K562 (cell line): ENCODE data around the gene RAD54L. TPM values are rescaled to one million over a fixed set of nuclear protein-coding genes. Genes with fewer than 3 reads are reported as not detected.

Experiments
- CHD2 ChIP-seq: IDR thresholded peaks from 2 replicates; pipeline ENCODE4 v1.6.1; 2011; ENCODE audit warnings: low read depth, low read length
- COPS2 ChIP-seq: fragments of 450-650 bp; conservative IDR thresholded peaks from 2 replicates; pipeline ENCODE4 v1.6.1; 2016; ENCODE audit warnings: mild to moderate bottlenecking, moderate library complexity
- CXXC5 ChIP-seq: fragments of 250-450 bp; sonication (Bioruptor Pico); IDR thresholded peaks from 2 replicates; pipeline ENCODE4 v1.8.0; 2022; ENCODE audit warnings: inconsistent platforms, mild to moderate bottlenecking, moderate library complexity
- KLF1 ChIP-seq: fragments of 450-650 bp; IDR thresholded peaks from 2 replicates; pipeline ENCODE4 v1.6.1; 2016; ENCODE audit warnings: missing genetic modification characterization, missing compliant biosample characterization
- LEF1 ChIP-seq: fragments of 450-650 bp; IDR thresholded peaks from 2 replicates; pipeline ENCODE4 v1.6.1; 2016; ENCODE audit warnings: mild to moderate bottlenecking
- PHF8 ChIP-seq: fragments of 200-600 bp; sonication (generic); IDR thresholded peaks from 2 replicates; pipeline ENCODE4 v1.6.1; 2012; ENCODE audit warnings: mixed run types, mild to moderate bottlenecking, inconsistent platforms, low read length, moderate library complexity, borderline replicate concordance
- TAL1 ChIP-seq: fragments of 450-650 bp; IDR thresholded peaks from 2 replicates; pipeline ENCODE4 v1.6.1; 2016; ENCODE audit warnings: mild to moderate bottlenecking
- TBL1XR1 ChIP-seq, 2 experiments: IDR thresholded peaks; 2 replicates each; pipeline ENCODE4 v1.6.1; 2012; ENCODE audit warnings: improper control_type of control experiment in 2 of 2, low read length in 2 of 2, mild to moderate bottlenecking in 1 of 2
- ZC3H11A ChIP-seq: IDR thresholded peaks from 2 replicates; pipeline ENCODE4 v1.6.1; 2012; ENCODE audit warnings: low read depth, low read length, improper control_type of control experiment
- ZEB2 ChIP-seq: fragments of 450-650 bp; IDR thresholded peaks from 2 replicates; pipeline ENCODE4 v1.6.1; 2016
- ZFX ChIP-seq: sonication (generic); formaldehyde crosslinking; IDR thresholded peaks from 2 replicates; pipeline ENCODE4 v1.8.0; 2022; ENCODE audit warnings: mild to moderate bottlenecking, missing genetic modification reagents, moderate library complexity
- ZNF134 ChIP-seq: fragments of 250-450 bp; sonication (Bioruptor Pico); conservative IDR thresholded peaks from 2 replicates; pipeline ENCODE4 v1.4.0; 2020
- ZNF57 ChIP-seq: fragments of 450-650 bp; formaldehyde crosslinking; IDR thresholded peaks from 2 replicates; pipeline ENCODE4 v1.4.0; 2020; ENCODE audit warnings: mild to moderate bottlenecking, moderate library complexity
- ZNF778 ChIP-seq: fragments of 450-650 bp; formaldehyde crosslinking; IDR thresholded peaks from 2 replicates; pipeline ENCODE4 v1.4.0; 2020; ENCODE audit warnings: mild to moderate bottlenecking, moderate library complexity
- ZNF79 ChIP-seq: fragments of 250-450 bp; sonication (Bioruptor Pico); IDR thresholded peaks from 2 replicates; pipeline ENCODE4 v1.4.0; 2020; ENCODE audit warnings: low read depth, mild to moderate bottlenecking, moderate library complexity
- polyA plus RNA-seq, 8 experiments: library from polyadenylated mRNA; depleted of rRNA in 4 of 8; stranded (reverse) in 5 of 8; unstranded in 3 of 8; fragments of >200 nt; fragmentation: Nextera tagmentation in 2 of 8; fragmentation: Illumina TruSeq in 1 of 8; extraction: Ambion mirVana in 2 of 8; extraction: Trizol in 1 of 8; gene quantifications; 2 replicates each; pipeline versions ENCODE4 v1.2.1 to v1.2.3, GENCODE V29; 2011 to 2014; ENCODE audit warnings: inconsistent platforms in 1 of 8, missing spikeins in 1 of 8
- total RNA-seq, 7 experiments: library from RNA; depleted of rRNA in 6 of 7; stranded (reverse); fragments of >200 nt in 6 of 7; fragmentation: Illumina TruSeq in 2 of 7; extraction: Trizol in 2 of 7; gene quantifications; 2 replicates each; pipeline versions ENCODE4 v1.2.1 to v1.2.3, GENCODE V29; 2011 to 2021; ENCODE audit warnings: low replicate concordance in 1 of 7
- TF ChIP-seq, protein P1 (sequence below): fragments of 450-650 bp; IDR thresholded peaks from 2 replicates; pipeline ENCODE4 v1.6.1; 2016; ENCODE audit warnings: borderline replicate concordance
- TF ChIP-seq, protein P2 (sequence below): IDR thresholded peaks from 2 replicates; pipeline ENCODE4 v1.6.1; 2012; ENCODE audit warnings: low read depth, low read length, improper control_type of control experiment, borderline replicate concordance
- TF ChIP-seq, protein P3 (sequence below): sonication (generic); formaldehyde crosslinking; IDR thresholded peaks from 2 replicates; pipeline ENCODE4 v1.8.0; 2022; ENCODE audit warnings: mild to moderate bottlenecking, missing genetic modification reagents
- TF ChIP-seq, protein P4 (sequence below): IDR thresholded peaks from 2 replicates; pipeline ENCODE4 v1.6.1; 2011; ENCODE audit warnings: borderline replicate concordance, low read depth, mild to moderate bottlenecking, moderate library complexity, low read length; ENCODE audit not compliant: insufficient read depth, poor library complexity, severe bottlenecking
- TF ChIP-seq, protein P5 (sequence below): sonication (generic); formaldehyde crosslinking; IDR thresholded peaks from 2 replicates; pipeline ENCODE4 v1.8.0; 2022; ENCODE audit warnings: mild to moderate bottlenecking, missing genetic modification reagents

Gene RAD54L
- total and polyA plus RNA-seq, 9 of the 15 experiments (the other 6 are each of a cell fraction or from before 2014, with no cell fraction given) = 17.9 to 92.3 (median 37.5) TPM

DNA sequence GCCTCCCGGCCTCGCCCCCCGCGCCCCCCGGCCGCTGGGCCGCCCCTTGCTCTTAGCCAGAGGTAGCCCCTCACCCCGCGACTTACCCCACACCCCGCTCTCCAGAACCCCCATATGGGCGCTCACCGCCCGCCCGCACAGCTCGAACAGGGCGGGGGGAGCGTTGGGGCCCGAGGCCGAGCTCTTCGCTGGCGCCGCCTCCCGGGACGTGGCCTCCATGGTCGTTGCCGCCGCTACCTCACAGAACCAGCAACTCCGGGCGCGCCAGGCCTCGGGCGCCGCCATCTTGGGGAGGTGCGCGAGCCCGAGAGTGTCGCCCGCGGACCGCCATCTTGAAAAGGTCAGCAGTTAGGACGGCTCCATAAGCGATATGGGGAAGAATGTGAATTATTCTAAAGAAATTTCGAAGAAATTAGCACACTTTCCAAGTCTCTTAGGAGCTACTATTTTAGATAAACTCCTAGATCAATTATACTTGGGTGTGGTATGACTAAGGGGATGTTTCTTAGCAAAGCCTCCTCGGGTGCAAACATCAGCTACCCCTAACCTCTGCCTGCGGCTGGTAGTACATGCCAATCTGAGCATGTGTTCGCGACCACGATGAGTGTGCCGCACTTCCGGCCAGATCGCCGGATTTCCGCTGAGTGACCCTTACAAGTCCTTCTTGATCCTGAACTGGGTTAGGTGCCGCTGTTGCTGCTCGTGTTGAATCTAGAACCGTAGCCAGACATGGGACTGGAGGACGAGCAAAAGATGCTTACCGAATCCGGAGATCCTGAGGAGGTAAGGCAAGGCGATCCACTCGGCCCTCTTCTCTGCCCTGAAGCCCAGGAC is 55.7 kb downstream of the RAD54L start, which contains the start of the genes LRRC41 and UQCRH (continued):
- TF ChIP-seq, protein P1, sequence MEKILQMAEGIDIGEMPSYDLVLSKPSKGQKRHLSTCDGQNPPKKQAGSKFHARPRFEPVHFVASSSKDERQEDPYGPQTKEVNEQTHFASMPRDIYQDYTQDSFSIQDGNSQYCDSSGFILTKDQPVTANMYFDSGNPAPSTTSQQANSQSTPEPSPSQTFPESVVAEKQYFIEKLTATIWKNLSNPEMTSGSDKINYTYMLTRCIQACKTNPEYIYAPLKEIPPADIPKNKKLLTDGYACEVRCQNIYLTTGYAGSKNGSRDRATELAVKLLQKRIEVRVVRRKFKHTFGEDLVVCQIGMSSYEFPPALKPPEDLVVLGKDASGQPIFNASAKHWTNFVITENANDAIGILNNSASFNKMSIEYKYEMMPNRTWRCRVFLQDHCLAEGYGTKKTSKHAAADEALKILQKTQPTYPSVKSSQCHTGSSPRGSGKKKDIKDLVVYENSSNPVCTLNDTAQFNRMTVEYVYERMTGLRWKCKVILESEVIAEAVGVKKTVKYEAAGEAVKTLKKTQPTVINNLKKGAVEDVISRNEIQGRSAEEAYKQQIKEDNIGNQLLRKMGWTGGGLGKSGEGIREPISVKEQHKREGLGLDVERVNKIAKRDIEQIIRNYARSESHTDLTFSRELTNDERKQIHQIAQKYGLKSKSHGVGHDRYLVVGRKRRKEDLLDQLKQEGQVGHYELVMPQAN = peak; percentile 70
- peak; percentile 79 for TF ChIP-seq CXXC5 (CRISPR knock-in tag)
- TF ChIP-seq ZNF778 = no peak
- TF ChIP-seq COPS2 = no peak
- TF ChIP-seq TAL1 = no peak; the same call in 1 of the 2 replicates
- TF ChIP-seq CHD2 = no peak
- no peak for TF ChIP-seq ZNF57 (CRISPR knock-in tag)
- TF ChIP-seq LEF1 = no peak
- no peak for TF ChIP-seq ZNF134 (CRISPR knock-in tag)
- peak; percentile 65 to 67; a peak in 2 of 4 replicates for TF ChIP-seq TBL1XR1 (IDR thresholded peaks at IDR 0.05; ENCODE audit: low read length in 2 of 2)
- TF ChIP-seq, protein P2, sequence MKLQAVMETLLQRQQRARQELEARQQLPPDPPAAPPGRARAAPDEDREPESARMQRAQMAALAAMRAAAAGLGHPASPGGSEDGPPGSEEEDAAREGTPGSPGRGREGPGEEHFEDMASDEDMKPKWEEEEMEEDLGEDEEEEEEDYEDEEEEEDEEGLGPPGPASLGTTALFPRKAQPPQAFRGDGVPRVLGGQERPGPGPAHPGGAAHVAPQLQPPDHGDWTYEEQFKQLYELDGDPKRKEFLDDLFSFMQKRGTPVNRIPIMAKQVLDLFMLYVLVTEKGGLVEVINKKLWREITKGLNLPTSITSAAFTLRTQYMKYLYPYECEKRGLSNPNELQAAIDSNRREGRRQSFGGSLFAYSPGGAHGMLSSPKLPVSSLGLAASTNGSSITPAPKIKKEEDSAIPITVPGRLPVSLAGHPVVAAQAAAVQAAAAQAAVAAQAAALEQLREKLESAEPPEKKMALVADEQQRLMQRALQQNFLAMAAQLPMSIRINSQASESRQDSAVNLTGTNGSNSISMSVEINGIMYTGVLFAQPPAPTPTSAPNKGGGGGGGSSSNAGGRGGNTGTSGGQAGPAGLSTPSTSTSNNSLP = peak; percentile 84; the same call in 1 of the 2 replicates
- TF ChIP-seq, protein P3, sequence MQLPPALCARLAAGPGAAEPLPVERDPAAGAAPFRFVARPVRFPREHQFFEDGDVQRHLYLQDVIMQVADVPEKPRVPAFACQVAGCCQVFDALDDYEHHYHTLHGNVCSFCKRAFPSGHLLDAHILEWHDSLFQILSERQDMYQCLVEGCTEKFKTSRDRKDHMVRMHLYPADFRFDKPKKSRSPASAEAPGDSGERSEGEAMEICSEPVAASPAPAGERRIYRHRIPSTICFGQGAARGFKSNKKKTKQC (CRISPR knock-in tag) = peak; percentile 71; the same call in 1 of the 2 replicates
- TF ChIP-seq, protein P4, sequence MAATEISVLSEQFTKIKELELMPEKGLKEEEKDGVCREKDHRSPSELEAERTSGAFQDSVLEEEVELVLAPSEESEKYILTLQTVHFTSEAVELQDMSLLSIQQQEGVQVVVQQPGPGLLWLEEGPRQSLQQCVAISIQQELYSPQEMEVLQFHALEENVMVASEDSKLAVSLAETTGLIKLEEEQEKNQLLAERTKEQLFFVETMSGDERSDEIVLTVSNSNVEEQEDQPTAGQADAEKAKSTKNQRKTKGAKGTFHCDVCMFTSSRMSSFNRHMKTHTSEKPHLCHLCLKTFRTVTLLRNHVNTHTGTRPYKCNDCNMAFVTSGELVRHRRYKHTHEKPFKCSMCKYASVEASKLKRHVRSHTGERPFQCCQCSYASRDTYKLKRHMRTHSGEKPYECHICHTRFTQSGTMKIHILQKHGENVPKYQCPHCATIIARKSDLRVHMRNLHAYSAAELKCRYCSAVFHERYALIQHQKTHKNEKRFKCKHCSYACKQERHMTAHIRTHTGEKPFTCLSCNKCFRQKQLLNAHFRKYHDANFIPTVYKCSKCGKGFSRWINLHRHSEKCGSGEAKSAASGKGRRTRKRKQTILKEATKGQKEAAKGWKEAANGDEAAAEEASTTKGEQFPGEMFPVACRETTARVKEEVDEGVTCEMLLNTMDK = peak; percentile 42
- peak; percentile 72 for TF ChIP-seq ZFX (CRISPR knock-in tag)
- no peak for TF ChIP-seq ZC3H11A
- TF ChIP-seq PHF8 = peak; percentile 61
- TF ChIP-seq ZEB2 = 0 out of 2 replicates have a peak, but pooled peaks have one; percentile 14
- TF ChIP-seq, protein P5, sequence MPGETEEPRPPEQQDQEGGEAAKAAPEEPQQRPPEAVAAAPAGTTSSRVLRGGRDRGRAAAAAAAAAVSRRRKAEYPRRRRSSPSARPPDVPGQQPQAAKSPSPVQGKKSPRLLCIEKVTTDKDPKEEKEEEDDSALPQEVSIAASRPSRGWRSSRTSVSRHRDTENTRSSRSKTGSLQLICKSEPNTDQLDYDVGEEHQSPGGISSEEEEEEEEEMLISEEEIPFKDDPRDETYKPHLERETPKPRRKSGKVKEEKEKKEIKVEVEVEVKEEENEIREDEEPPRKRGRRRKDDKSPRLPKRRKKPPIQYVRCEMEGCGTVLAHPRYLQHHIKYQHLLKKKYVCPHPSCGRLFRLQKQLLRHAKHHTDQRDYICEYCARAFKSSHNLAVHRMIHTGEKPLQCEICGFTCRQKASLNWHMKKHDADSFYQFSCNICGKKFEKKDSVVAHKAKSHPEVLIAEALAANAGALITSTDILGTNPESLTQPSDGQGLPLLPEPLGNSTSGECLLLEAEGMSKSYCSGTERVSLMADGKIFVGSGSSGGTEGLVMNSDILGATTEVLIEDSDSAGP (CRISPR knock-in tag) = 0 out of 2 replicates have a peak, but pooled peaks have one; percentile 75
- peak; percentile 23; the same call in 1 of the 2 replicates for TF ChIP-seq ZNF79 (CRISPR knock-in tag)
- peak; percentile 76 for TF ChIP-seq KLF1 (tag)
